Mesenchymal stem cell (in vitro differentiated cells and primary cell): ENCODE data around the gene ZNG1F. TPM values are rescaled to one million over a fixed set of nuclear protein-coding genes. Genes with fewer than 3 reads are reported as not detected.
"Not testable (repeated sequence)": the region's sequence is repeated elsewhere in the genome, so short reads cannot be mapped to it uniquely, and the experiment has no call there.

ENCODE experiments used
- DNase-seq: peaks from one replicate; pipeline ENCODE4 v3.0.0-alpha.2; 2013
- H2AFZ ChIP-seq: one replicate; pipeline ENCODE4 v1.6.1; 2013; ENCODE audit warnings: low read depth, mild to moderate bottlenecking, control low read depth, inconsistent platforms, low read length, moderate library complexity
- H2AK5ac ChIP-seq: 2 replicates; pipeline ENCODE4 v1.6.1; 2013; ENCODE audit warnings: low read length, moderate library complexity, mild to moderate bottlenecking, inconsistent platforms; ENCODE audit not compliant: severe bottlenecking
- H2BK120ac ChIP-seq: one replicate; pipeline ENCODE4 v1.6.1; 2013; ENCODE audit warnings: low read depth, mild to moderate bottlenecking, inconsistent platforms, low read length, moderate library complexity
- H2BK12ac ChIP-seq, 2 experiments: one replicate each; pipeline ENCODE4 v1.6.1; 2013; ENCODE audit warnings: inconsistent platforms in 2 of 2, low read length in 2 of 2, mild to moderate bottlenecking in 2 of 2, moderate library complexity in 2 of 2, control low read depth in 1 of 2
- H2BK15ac ChIP-seq: one replicate; pipeline ENCODE4 v1.6.1; 2013; ENCODE audit warnings: mild to moderate bottlenecking, low read depth, inconsistent platforms; ENCODE audit not compliant: poor library complexity, severe bottlenecking
- H2BK5ac ChIP-seq: 2 replicates; pipeline ENCODE4 v1.6.1; 2013; ENCODE audit warnings: low read depth, mild to moderate bottlenecking, low read length, control low read depth, inconsistent platforms; ENCODE audit not compliant: poor library complexity, severe bottlenecking
- H3K14ac ChIP-seq, 2 experiments: one replicate each; pipeline ENCODE4 v1.6.1; 2013; ENCODE audit warnings: inconsistent platforms in 2 of 2, low read length in 2 of 2, control low read depth in 1 of 2, mild to moderate bottlenecking in 1 of 2, moderate library complexity in 1 of 2
- H3K18ac ChIP-seq, 2 experiments: one replicate each; pipeline ENCODE4 v1.6.1; 2013; ENCODE audit warnings: inconsistent platforms in 2 of 2, low read length in 2 of 2, control low read depth in 1 of 2, low read depth in 1 of 2, mild to moderate bottlenecking in 1 of 2
- H3K23ac ChIP-seq, 2 experiments: one replicate each; pipeline ENCODE4 v1.6.1; 2013; ENCODE audit warnings: inconsistent platforms in 2 of 2, low read length in 2 of 2, mild to moderate bottlenecking in 2 of 2, moderate library complexity in 2 of 2, control low read depth in 1 of 2
- H3K27ac ChIP-seq: 2 replicates; pipeline ENCODE4 v1.5.1; 2013; ENCODE audit warnings: mild to moderate bottlenecking, moderate library complexity, low read length, control low read depth, inconsistent platforms; ENCODE audit not compliant: poor library complexity, severe bottlenecking
- H3K27me3 ChIP-seq, 2 experiments: 2 replicates each; pipeline versions ENCODE4 v1.6.1 to v1.7.0; 2013; ENCODE audit warnings: low read length in 2 of 2, mild to moderate bottlenecking in 2 of 2, moderate library complexity in 2 of 2, control low read depth in 1 of 2, inconsistent platforms in 1 of 2; ENCODE audit not compliant: control insufficient read depth in 1 of 2, insufficient read depth in 1 of 2
- H3K36me3 ChIP-seq, 2 experiments: 2 replicates each; pipeline versions ENCODE4 v1.6.1 to v1.7.0; 2013; ENCODE audit warnings: low read length in 2 of 2, control low read depth in 1 of 2, inconsistent platforms in 1 of 2, low read depth in 1 of 2, mild to moderate bottlenecking in 1 of 2; ENCODE audit not compliant: insufficient read depth in 2 of 2, control insufficient read depth in 1 of 2
- H3K4ac ChIP-seq, 2 experiments: one replicate each; pipeline ENCODE4 v1.6.1; 2013; ENCODE audit warnings: inconsistent platforms in 2 of 2, low read length in 2 of 2, mild to moderate bottlenecking in 2 of 2, moderate library complexity in 2 of 2, control low read depth in 1 of 2, low read depth in 1 of 2
- H3K4me1 ChIP-seq: 2 replicates; pipeline ENCODE4 v1.6.1; 2013; ENCODE audit warnings: low read depth, low read length, control low read depth; ENCODE audit not compliant: control insufficient read depth, insufficient read depth
- H3K4me2 ChIP-seq: 2 replicates; pipeline ENCODE4 v1.6.1; 2013; ENCODE audit warnings: low read length, mild to moderate bottlenecking, inconsistent platforms; ENCODE audit not compliant: poor library complexity, severe bottlenecking
- H3K4me3 ChIP-seq, 2 experiments: 2 replicates each; pipeline versions ENCODE4 v1.5.1 to v1.7.0; 2013; ENCODE audit warnings: low read length in 2 of 2, mild to moderate bottlenecking in 2 of 2, control low read depth in 1 of 2, low read depth in 1 of 2; ENCODE audit not compliant: insufficient read depth in 1 of 2
- H3K79me1 ChIP-seq: replicated peaks from 2 replicates; pipeline ENCODE4 v1.6.1; 2013; ENCODE audit warnings: mild to moderate bottlenecking, control low read depth, low read length, inconsistent platforms; ENCODE audit not compliant: poor library complexity, severe bottlenecking
- H3K9ac ChIP-seq: 2 replicates; pipeline ENCODE4 v1.7.0; 2013; ENCODE audit warnings: mild to moderate bottlenecking, low read length, moderate library complexity
- H3K9me3 ChIP-seq: 2 replicates; pipeline ENCODE4 v1.7.0; 2013; ENCODE audit warnings: mild to moderate bottlenecking, low read length; ENCODE audit not compliant: control insufficient read depth
- H4K8ac ChIP-seq: one replicate; pipeline ENCODE4 v1.6.1; 2013; ENCODE audit warnings: inconsistent platforms, mild to moderate bottlenecking, low read length, moderate library complexity
- H4K91ac ChIP-seq: one replicate; pipeline ENCODE4 v1.6.1; 2013; ENCODE audit warnings: mild to moderate bottlenecking, low read length, inconsistent platforms
- WGBS: methylation state at CpG from one replicate; pipeline ENCODE4 v1.1.7; 2013; ENCODE audit warnings: mixed read lengths; 5-methylcytosine and 5-hydroxymethylcytosine counted together
- small RNA-seq: library from polyadenylated mRNA; stranded (forward); fragments of <200 nt; extraction: miRNeasy Mini kit (QIAGEN cat#:217004); gene quantifications from one replicate; pipeline ENCODE3, GENCODE V24; 2013; ENCODE audit warnings: low read depth

The ZNG1F gene

GRCh38 chr9:41086685-41087084 is 102.4 kb downstream of the ZNG1F start:
- not testable (repeated sequence) for H2BK5ac ChIP-seq, H3K4me1 ChIP-seq, H4K91ac ChIP-seq, DNase-seq, H2BK12ac ChIP-seq, H3K36me3 ChIP-seq, H3K4me3 ChIP-seq, H2BK15ac ChIP-seq, H3K9ac ChIP-seq, H2AK5ac ChIP-seq, H4K8ac ChIP-seq, H3K23ac ChIP-seq, H3K4me2 ChIP-seq, H3K27me3 ChIP-seq, H3K14ac ChIP-seq, H3K27ac ChIP-seq, H3K79me1 ChIP-seq, H3K9me3 ChIP-seq, H2AFZ ChIP-seq, H3K4ac ChIP-seq, H3K18ac ChIP-seq, H2BK120ac ChIP-seq
- no CpG with 5 or more reads among the region's 1 CpG for WGBS

GRCh38 chr9:41086215-41086614 is 102.9 kb downstream of the ZNG1F start:
- not testable (repeated sequence) for H3K9ac ChIP-seq, H3K27me3 ChIP-seq, H3K36me3 ChIP-seq, H3K4me3 ChIP-seq, H3K4me2 ChIP-seq, H2BK120ac ChIP-seq, H2AFZ ChIP-seq, H3K27ac ChIP-seq, H3K18ac ChIP-seq, H3K4ac ChIP-seq, H3K9me3 ChIP-seq, H2BK15ac ChIP-seq, DNase-seq, H3K14ac ChIP-seq, H2AK5ac ChIP-seq, H3K4me1 ChIP-seq, H4K91ac ChIP-seq, H2BK12ac ChIP-seq, H2BK5ac ChIP-seq, H3K79me1 ChIP-seq, H3K23ac ChIP-seq, H4K8ac ChIP-seq
- WGBS, result 20% methylated on average over 1 of the region's 3 CpGs

DNA sequence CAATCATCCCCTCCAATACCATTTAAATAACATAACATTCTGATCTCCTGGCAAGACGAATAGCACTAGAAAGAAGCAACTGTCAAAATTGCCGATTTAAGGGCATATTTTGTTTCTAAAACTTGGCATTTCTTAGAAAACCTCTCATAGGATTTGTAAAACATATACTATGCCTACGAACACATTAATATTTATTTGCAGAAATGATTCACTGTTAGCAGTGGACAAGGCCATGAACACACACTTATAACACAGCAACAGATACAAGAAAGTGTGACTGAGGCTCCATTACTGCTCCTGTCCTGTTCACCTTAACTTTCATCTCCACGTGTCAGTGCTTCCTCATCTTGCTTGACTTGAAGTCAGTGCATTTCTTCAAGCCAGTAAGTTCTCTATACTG is 106.8 kb downstream of the ZNG1F start:
- not testable (repeated sequence) for H3K14ac ChIP-seq, H2BK12ac ChIP-seq, H2BK120ac ChIP-seq, H3K9me3 ChIP-seq, H3K4me1 ChIP-seq, H3K4me2 ChIP-seq, H3K27ac ChIP-seq, H2BK15ac ChIP-seq, H2AK5ac ChIP-seq, H3K18ac ChIP-seq, H3K4me3 ChIP-seq, H2AFZ ChIP-seq, H3K9ac ChIP-seq, H3K4ac ChIP-seq, H4K91ac ChIP-seq, DNase-seq, H3K36me3 ChIP-seq, H3K23ac ChIP-seq, H2BK5ac ChIP-seq, H3K27me3 ChIP-seq, H4K8ac ChIP-seq, H3K79me1 ChIP-seq
- 57% methylated on average over 2 of the region's 4 CpGs for WGBS

Small RNA genes within 50 kb of the gene (small RNA-seq; reads per million reads assigned to genes)
- not detected for gene MIR4477A
- gene RNA5SP530, result not detected
